Measurements from ENCODE around the gene PCDHAC1.
"Not testable (repeated sequence)": the region's sequence is repeated elsewhere in the genome, so short reads cannot be mapped to it uniquely, and the experiment has no call there.

The PCDHAC1 gene

GRCh38 chr5:140925806-140926442 lies at the start of gene PCDHAC1:
PCDHAC1 (plus strand) TSS chr5:140926299; CDS start chr5:140926893, 594 bp downstream.
- peak; percentile 18 for DNase-seq (ENCODE audit: low spot score)

GRCh38 chr5:140876541-140877261 lies 49.4 kb upstream of the PCDHAC1 start:
- DNase-seq (ENCODE audit: low spot score), result not testable (repeated sequence)

GRCh38 chr5:140877262-140877581 lies 48.9 kb upstream of the PCDHAC1 start:
- no peak for DNase-seq (ENCODE audit: low spot score)

GRCh38 chr5:140881889-140882590 lies 44.1 kb upstream of the PCDHAC1 start, which contains the start of gene PCDHA13:
PCDHA13 (plus strand) TSS chr5:140882124; CDS start chr5:140882269, 145 bp downstream.
- DNase-seq (ENCODE audit: low spot score), result no peak

GRCh38 chr5:140882591-140882899 lies 43.6 kb upstream of the PCDHAC1 start:
- peak; percentile 22 for DNase-seq (ENCODE audit: low spot score)

GRCh38 chr5:140883373-140883772 lies 42.7 kb upstream of the PCDHAC1 start:
- no peak for DNase-seq (ENCODE audit: low spot score)

- no peak for DNase-seq (ENCODE audit: low spot score)
These were observed 42.0 kb upstream of the PCDHAC1 start for GRCh38 chr5:140883927-140884697.

GRCh38 chr5:140916325-140916724 lies 9.8 kb upstream of the PCDHAC1 start:
- no peak for DNase-seq (ENCODE audit: low spot score)

- DNase-seq (ENCODE audit: low spot score), result no peak
These were observed 2.5 kb upstream of the PCDHAC1 start for GRCh38 chr5:140923601-140924000.

GRCh38 chr5:140926443-140927227 lies 536 bp downstream of the PCDHAC1 start:
- DNase-seq (ENCODE audit: low spot score), result peak; percentile 86

- DNase-seq (ENCODE audit: low spot score), result no peak
These were observed 1.1 kb downstream of the PCDHAC1 start for GRCh38 chr5:140927228-140927573.

GRCh38 chr5:140934964-140935606 lies 9.0 kb downstream of the PCDHAC1 start:
- no peak for DNase-seq (ENCODE audit: low spot score)

- DNase-seq (ENCODE audit: low spot score), result no peak
These were observed 20.5 kb downstream of the PCDHAC1 start for GRCh38 chr5:140946578-140946977.

GRCh38 chr5:140951636-140952035 lies 25.5 kb downstream of the PCDHAC1 start:
- no peak for DNase-seq (ENCODE audit: low spot score)

GRCh38 chr5:140953234-140953633 lies 27.1 kb downstream of the PCDHAC1 start:
- no peak for DNase-seq (ENCODE audit: low spot score)

GRCh38 chr5:140962190-140962589 lies 36.1 kb downstream of the PCDHAC1 start:
- no peak for DNase-seq (ENCODE audit: low spot score)

- DNase-seq (ENCODE audit: low spot score), result no peak
These were observed 38.3 kb downstream of the PCDHAC1 start for GRCh38 chr5:140964356-140964755.

- no peak for DNase-seq (ENCODE audit: low spot score)
These were observed 39.8 kb downstream of the PCDHAC1 start for GRCh38 chr5:140965905-140966292.

- peak; percentile 62 for DNase-seq (ENCODE audit: low spot score)
These were observed 40.5 kb downstream of the PCDHAC1 start, which contains the start of gene PCDHAC2 for GRCh38 chr5:140966293-140967225. PCDHAC2 (plus strand) TSS chr5:140966476; CDS start chr5:140966767, 291 bp downstream.
